HUES64 (cell line): ENCODE results near the gene RIPK4. TPM values are rescaled to one million over a fixed set of nuclear protein-coding genes. Genes with fewer than 3 reads are reported as not detected.
A peak's percentile ranks its signal among the peaks of the same experiment; 100 is the strongest.

Experiments
- H3K27ac ChIP-seq: 2 replicates; pipeline ENCODE4 v1.7.0; 2013; ENCODE audit warnings: low read depth, low read length, inconsistent platforms
- H3K27me3 ChIP-seq: 2 replicates; pipeline ENCODE4 v1.6.1; 2013; ENCODE audit warnings: mild to moderate bottlenecking, low read length; ENCODE audit not compliant: insufficient read depth
- H3K36me3 ChIP-seq: 2 replicates; pipeline ENCODE4 v1.6.1; 2013; ENCODE audit warnings: mild to moderate bottlenecking, low read length; ENCODE audit not compliant: insufficient read depth
- H3K4me1 ChIP-seq: 2 replicates; pipeline ENCODE4 v1.6.1; 2013; ENCODE audit warnings: mild to moderate bottlenecking, low read length, moderate library complexity; ENCODE audit not compliant: insufficient read depth
- H3K4me3 ChIP-seq: 2 replicates; pipeline ENCODE4 v1.5.1; 2013; ENCODE audit warnings: mild to moderate bottlenecking, low read length, moderate library complexity
- H3K9ac ChIP-seq: 2 replicates; pipeline ENCODE4 v1.6.1; 2013; ENCODE audit warnings: mild to moderate bottlenecking, low read depth, low read length
- H3K9me3 ChIP-seq: 2 replicates; pipeline ENCODE4 v1.6.1; 2013; ENCODE audit warnings: low read depth, low read length; ENCODE audit not compliant: insufficient read depth
- WGBS: fragments of 150-250, 120-280 bp; methylation state at CpG from one replicate; pipeline ENCODE4 v1.1.7; 2013; ENCODE audit warnings: missing lambda C conversion rate; 5-methylcytosine and 5-hydroxymethylcytosine counted together
- polyA plus RNA-seq, 2 experiments: library from polyadenylated mRNA; stranded (reverse); fragments of 50-300 nt; gene quantifications; one replicate each; pipeline ENCODE4 v1.2.3, GENCODE V29; 2013

The RIPK4 gene
- 2.0 TPM for polyA plus RNA-seq (2013, experiment 1 of 2)
- 2.0 TPM for polyA plus RNA-seq (2013, experiment 2 of 2)

DNA sequence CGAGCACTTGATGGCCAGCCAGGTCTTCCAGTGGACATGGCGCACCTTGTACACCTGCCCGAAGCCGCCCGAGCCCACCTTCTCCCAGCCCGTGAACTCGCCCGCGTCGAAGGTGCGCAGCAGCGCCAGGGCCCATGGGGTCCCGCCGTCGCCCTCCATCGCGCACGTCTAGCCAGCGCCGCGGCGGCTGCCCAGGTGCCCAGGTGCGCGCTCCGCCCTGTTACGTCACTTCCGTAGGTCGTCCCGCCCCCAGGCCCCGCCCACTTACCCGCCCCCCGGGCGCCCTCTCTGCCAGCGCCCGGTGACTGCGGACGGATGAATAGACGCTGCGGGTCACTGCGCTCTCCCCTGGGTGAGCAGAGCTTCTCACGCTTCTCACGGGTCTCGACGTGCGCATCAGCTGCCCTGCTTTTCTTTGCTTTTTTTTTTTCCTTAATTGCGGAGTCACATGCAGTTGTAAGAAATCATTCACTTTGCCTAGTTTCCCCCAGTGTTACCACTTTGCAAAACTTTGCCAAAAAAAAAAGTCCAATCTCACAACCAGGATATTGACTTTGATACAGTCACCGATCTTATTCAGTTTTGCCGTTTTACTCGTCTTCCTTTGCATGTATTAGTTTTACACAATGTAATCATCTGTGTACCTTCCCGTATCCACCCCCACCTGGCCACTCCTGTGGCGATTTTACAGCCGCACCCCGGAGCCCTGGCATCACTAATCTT lies at the start of gene RIPK4:
Gene RIPK4, minus strand, starts transcription at position 170 of the 723 bp plus-strand sequence. Its CDS starts 11 bp downstream, at position 159.
- WGBS = under 1% methylated on average over 52 of the region's 53 CpGs

DNA sequence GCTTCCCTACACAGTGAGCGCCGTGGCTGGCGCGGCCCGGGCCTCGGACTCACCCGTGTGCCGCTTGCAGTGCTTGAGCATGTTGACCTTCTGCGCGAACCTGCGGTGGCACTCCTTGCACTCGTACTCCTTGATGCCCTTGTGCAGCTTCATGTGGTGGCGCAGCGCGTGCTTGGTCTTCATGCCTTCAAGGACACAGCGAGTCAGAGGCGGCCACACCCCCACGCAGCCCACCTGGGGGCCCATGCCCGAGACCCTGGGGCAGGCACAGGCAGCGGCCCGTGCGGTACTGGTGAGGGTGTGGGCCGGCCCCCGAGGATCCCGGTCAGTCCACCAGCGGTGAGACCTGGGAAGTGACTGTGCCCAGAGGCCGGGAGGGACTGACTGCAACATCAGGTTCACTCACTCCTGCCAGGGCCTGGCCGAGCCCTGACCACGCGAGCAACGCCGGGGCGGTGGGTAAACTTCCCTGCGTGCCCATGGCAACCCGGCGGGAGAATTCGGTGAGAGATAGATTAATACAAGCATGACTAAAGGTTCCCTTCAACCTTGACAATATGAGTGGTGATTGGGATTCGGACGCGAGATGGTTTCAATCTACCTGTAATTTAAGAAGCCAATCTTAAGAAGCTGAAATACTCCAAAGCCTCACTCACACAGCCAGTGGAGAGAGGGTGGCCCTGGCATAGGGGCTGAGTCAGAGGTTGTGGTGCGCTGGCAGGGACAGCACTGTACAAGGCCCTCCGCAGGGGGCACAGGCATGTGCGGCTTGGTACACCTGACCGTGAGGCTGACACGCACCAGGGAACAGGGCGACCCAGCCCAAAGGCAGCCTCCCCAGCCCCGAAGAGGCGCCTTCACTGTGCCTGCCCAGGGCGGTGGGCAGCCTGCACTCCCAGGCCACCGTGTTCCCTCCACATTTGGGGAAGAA lies 49.1 kb upstream of the RIPK4 start:
- Histone ChIP-seq H3K4me1 (no peaks in the 10 kb centered on the region), H3K4me3 (no peak overlapping the region), H3K9me3 (no peaks in the 10 kb centered on the region), H3K9ac (no peak overlapping the region), H3K36me3 (peaks cover 16% of the 10 kb centered on the region), H3K27me3 (no peaks in the 10 kb centered on the region), H3K27ac (no peak overlapping the region)
- 95% methylated on average over 50 of the region's 50 CpGs for WGBS

More for the DNA sequence above, at the start of gene RIPK4:
- no peak within 1 kb of the TSS for H3K27ac ChIP-seq
- no peak within 1 kb of the TSS; the same call in 1 of the 2 replicates for H3K9ac ChIP-seq
- peaks cover 64% of the 10 kb centered on the region for H3K4me1 ChIP-seq
- H3K36me3 ChIP-seq = no peaks in the 10 kb centered on the region
- peak within 1 kb of the TSS; percentile 55 for H3K4me3 ChIP-seq
- no peaks in the 10 kb centered on the region for H3K9me3 ChIP-seq
- H3K27me3 ChIP-seq = peaks cover 99% of the 10 kb centered on the region

- no peak overlapping the region for H3K9ac ChIP-seq
- 94% methylated on average over 11 of the region's 11 CpGs for WGBS
- H3K27me3 ChIP-seq = no peaks in the 10 kb centered on the region
- no peaks in the 10 kb centered on the region for H3K9me3 ChIP-seq
- no peak overlapping the region for H3K27ac ChIP-seq
- H3K36me3 ChIP-seq = peaks cover 35% of the 10 kb centered on the region
- H3K4me3 ChIP-seq = no peak overlapping the region
- no peaks in the 10 kb centered on the region for H3K4me1 ChIP-seq
Observed at GRCh38 chr21:41813226-41813625, 46.4 kb upstream of the RIPK4 start.

DNA sequence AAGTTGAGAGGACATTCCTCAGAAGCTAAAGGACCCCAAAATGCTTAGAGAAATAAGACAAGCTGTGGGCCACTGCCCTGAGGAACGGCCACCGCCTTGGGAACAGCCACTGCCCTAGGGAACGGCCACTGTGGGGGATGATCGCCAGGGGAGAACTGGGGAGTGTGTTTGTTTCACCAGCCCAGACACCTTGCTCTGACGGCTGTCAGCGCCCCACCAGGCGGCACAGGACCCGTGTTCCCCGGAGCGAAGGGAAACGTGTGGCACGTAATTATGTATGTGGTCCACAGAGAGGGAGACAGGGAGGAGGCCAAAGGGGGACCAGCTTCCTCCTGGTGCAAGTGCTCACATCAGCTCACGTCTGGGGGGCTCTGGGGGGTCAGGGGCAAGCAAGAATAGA lies 45.8 kb upstream of the RIPK4 start:
- H3K27me3 ChIP-seq = no peaks in the 10 kb centered on the region
- peaks cover 35% of the 10 kb centered on the region for H3K36me3 ChIP-seq
- 95% methylated on average over 13 of the region's 13 CpGs for WGBS

GRCh38 chr21:41810597-41810932 lies 43.7 kb upstream of the RIPK4 start:
- no peaks in the 10 kb centered on the region for H3K4me1 ChIP-seq
- H3K27me3 ChIP-seq = no peaks in the 10 kb centered on the region
- 90% methylated on average over 13 of the region's 13 CpGs for WGBS
- H3K36me3 ChIP-seq = peaks cover 33% of the 10 kb centered on the region
- no peak overlapping the region for H3K27ac ChIP-seq
- no peaks in the 10 kb centered on the region for H3K9me3 ChIP-seq
- no peak overlapping the region for H3K4me3 ChIP-seq
- no peak overlapping the region for H3K9ac ChIP-seq

More for the DNA sequence above, 45.8 kb upstream of the RIPK4 start:
- Histone ChIP-seq H3K4me3 (no peak overlapping the region), H3K27ac (no peak overlapping the region), H3K4me1 (no peaks in the 10 kb centered on the region), H3K9ac (no peak overlapping the region), H3K9me3 (no peaks in the 10 kb centered on the region)

DNA sequence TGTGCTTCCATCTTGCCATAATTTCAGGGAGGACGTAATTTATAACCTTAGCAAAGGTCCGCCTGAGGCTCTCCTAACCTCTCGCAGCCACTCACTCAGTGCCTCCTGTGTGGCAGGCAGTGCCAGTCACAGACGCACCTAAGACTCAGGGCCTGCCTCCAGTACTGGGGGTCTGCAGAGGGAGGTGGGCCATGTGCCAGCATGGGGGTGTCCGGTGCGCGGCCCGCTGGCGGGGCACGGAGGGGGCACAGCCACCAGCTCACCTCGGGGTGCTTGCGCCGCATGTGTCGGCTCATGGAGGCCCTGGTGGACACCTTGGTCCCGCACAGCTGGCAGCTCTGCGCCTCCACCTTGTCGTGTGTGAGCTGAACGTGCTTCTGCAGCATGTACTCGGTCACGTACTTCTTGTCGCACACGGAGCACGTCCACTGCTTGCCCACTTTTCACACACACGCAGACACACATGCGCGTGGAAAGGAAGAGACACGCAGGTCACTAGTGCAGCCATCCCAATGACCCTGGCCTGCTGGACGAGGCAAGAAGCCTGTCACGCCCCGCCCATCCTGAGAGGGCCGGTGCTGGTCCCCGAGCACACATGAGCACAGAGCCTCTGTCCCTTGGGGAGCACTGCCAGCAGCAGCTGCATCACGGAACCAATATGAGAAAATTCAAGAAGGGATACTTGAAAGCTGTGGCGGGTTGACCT lies 43.2 kb upstream of the RIPK4 start:
- 97% methylated on average over 34 of the region's 34 CpGs for WGBS
- Histone ChIP-seq H3K4me1 (no peaks in the 10 kb centered on the region), H3K36me3 (peaks cover 28% of the 10 kb centered on the region), H3K27ac (no peak overlapping the region), H3K9ac (no peak overlapping the region), H3K9me3 (no peaks in the 10 kb centered on the region), H3K4me3 (no peak overlapping the region), H3K27me3 (no peaks in the 10 kb centered on the region)

DNA sequence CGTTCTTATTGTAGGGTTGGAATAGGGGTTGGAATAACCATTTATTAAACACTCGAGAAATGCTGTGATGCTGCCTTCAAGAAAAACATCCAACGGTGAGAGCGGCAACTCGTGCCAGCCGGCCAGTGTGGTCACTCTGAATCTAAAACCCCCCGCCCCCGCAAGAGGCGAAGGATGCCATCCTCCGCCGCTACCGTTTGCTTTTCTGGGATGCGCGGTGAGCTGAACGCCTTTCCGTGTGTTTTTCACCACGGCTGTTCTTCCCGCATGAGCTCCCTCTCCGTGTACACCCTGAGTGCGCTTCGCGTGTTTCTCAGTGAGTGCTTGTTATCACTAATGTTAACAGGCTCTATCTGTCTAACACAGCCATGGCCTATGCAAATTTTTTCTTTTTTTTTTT lies 42.0 kb upstream of the RIPK4 start:
- Histone ChIP-seq H3K9me3 (no peaks in the 10 kb centered on the region), H3K27ac (no peak overlapping the region), H3K9ac (no peak overlapping the region), H3K27me3 (no peaks in the 10 kb centered on the region), H3K4me1 (no peaks in the 10 kb centered on the region), H3K4me3 (no peak overlapping the region), H3K36me3 (peaks cover 26% of the 10 kb centered on the region)
- WGBS = 95% methylated on average over 22 of the region's 22 CpGs

DNA sequence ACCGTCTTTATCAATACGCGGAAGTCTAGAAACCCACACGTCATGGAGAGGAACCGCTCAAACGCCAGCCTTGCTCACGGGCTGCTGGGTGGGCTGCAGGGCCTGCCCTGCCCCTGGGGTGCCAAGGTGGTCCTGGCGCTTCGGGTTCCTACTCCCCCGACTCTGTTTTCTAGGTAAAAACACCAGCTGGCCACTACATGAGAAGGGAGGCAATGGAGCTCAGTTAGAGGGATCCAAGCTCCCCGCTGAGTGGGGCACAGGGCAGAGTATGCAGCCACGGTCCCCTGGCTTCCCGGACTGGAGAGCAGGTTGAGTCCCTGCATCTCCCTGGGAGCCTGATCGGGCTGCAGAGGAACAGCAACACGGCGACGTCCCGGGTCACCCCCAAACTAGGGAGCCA lies 41.2 kb upstream of the RIPK4 start:
- H3K9ac ChIP-seq = no peak overlapping the region
- no peak overlapping the region for H3K27ac ChIP-seq
- 95% methylated on average over 18 of the region's 18 CpGs for WGBS
- no peaks in the 10 kb centered on the region for H3K9me3 ChIP-seq
- H3K4me3 ChIP-seq = no peak overlapping the region
- H3K36me3 ChIP-seq = peaks cover 22% of the 10 kb centered on the region
- H3K27me3 ChIP-seq = no peaks in the 10 kb centered on the region
- H3K4me1 ChIP-seq = no peaks in the 10 kb centered on the region

GRCh38 chr21:41806773-41807172 lies 39.9 kb upstream of the RIPK4 start:
- Histone ChIP-seq H3K9ac (no peak overlapping the region), H3K4me1 (no peaks in the 10 kb centered on the region), H3K9me3 (no peaks in the 10 kb centered on the region), H3K27me3 (no peaks in the 10 kb centered on the region), H3K27ac (no peak overlapping the region), H3K4me3 (no peak overlapping the region), H3K36me3 (peaks cover 29% of the 10 kb centered on the region)
- WGBS = 88% methylated on average over 4 of the region's 4 CpGs

GRCh38 chr21:41805643-41806042 lies 38.8 kb upstream of the RIPK4 start:
- H3K9ac ChIP-seq = no peak overlapping the region
- H3K4me3 ChIP-seq = no peak overlapping the region
- no peak overlapping the region for H3K27ac ChIP-seq
- H3K9me3 ChIP-seq = no peaks in the 10 kb centered on the region
- 95% methylated on average over 4 of the region's 4 CpGs for WGBS
- no peaks in the 10 kb centered on the region for H3K27me3 ChIP-seq
- peaks cover 35% of the 10 kb centered on the region for H3K36me3 ChIP-seq
- H3K4me1 ChIP-seq = no peaks in the 10 kb centered on the region

GRCh38 chr21:41805038-41805437 lies 38.2 kb upstream of the RIPK4 start:
- no peaks in the 10 kb centered on the region for H3K27me3 ChIP-seq
- H3K27ac ChIP-seq = no peak overlapping the region
- peaks cover 36% of the 10 kb centered on the region for H3K36me3 ChIP-seq
- H3K9me3 ChIP-seq = no peaks in the 10 kb centered on the region
- H3K4me1 ChIP-seq = no peaks in the 10 kb centered on the region
- 93% methylated on average over 10 of the region's 10 CpGs for WGBS
- H3K9ac ChIP-seq = no peak overlapping the region
- H3K4me3 ChIP-seq = no peak overlapping the region
